CD4-positive, CD25-positive, alpha-beta regulatory T cell (primary cell): ENCODE measurements around the gene VWA5B1. TPM values are rescaled to one million over a fixed set of nuclear protein-coding genes. Genes with fewer than 3 reads are reported as not detected.
"Not testable (repeated sequence)": the region's sequence is repeated elsewhere in the genome, so short reads cannot be mapped to it uniquely, and the experiment has no call there.

Experiments
- ATAC-seq, 2 donors: fragments of 150-1000 bp; cut with Tn5 transposase; one replicate each; pipeline ENCODE4 v1.10.0; 2021; ENCODE audit warnings: low read depth in 2 of 2, moderate number of reproducible peaks in 2 of 2, moderate library complexity in 1 of 2
- DNase-seq, 3 donors: peaks; one replicate each; pipeline versions ENCODE4 v3.0.0 to v3.0.0-alpha.2; 2012 to 2022; ENCODE audit warnings: mixed read lengths in 1 of 3
- H3K27ac ChIP-seq: one replicate; pipeline ENCODE4 v1.7.0; 2013; ENCODE audit warnings: mild to moderate bottlenecking, low read length; ENCODE audit not compliant: insufficient read depth, poor library complexity, severe bottlenecking
- H3K27me3 ChIP-seq: one replicate; pipeline ENCODE4 v1.7.0; 2013; ENCODE audit warnings: low read length; ENCODE audit not compliant: control insufficient read depth, insufficient read depth
- H3K36me3 ChIP-seq: one replicate; pipeline ENCODE4 v1.7.0; 2013; ENCODE audit warnings: mild to moderate bottlenecking, low read length, moderate library complexity; ENCODE audit not compliant: control insufficient read depth, insufficient read depth
- H3K4me1 ChIP-seq: 2 replicates; pipeline ENCODE4 v1.7.0; 2013; ENCODE audit warnings: mild to moderate bottlenecking, low read length; ENCODE audit not compliant: insufficient read depth, control insufficient read depth, poor library complexity, severe bottlenecking
- H3K4me3 ChIP-seq: one replicate; pipeline ENCODE4 v1.7.0; 2013; ENCODE audit warnings: low read depth, mild to moderate bottlenecking, low read length, moderate library complexity
- H3K9me3 ChIP-seq, 2 experiments: 1 replicate in 1 of 2; 2 replicates in 1 of 2; pipeline ENCODE4 v1.7.0; 2013; ENCODE audit warnings: low read length in 2 of 2, mild to moderate bottlenecking in 1 of 2, moderate library complexity in 1 of 2; ENCODE audit not compliant: control insufficient read depth in 2 of 2
- H3K27ac Mint-ChIP-seq, 3 donors: one replicate each; pipeline ENCODE4 v1.8.0; 2020 to 2022; ENCODE audit warnings: mild to moderate bottlenecking in 3 of 3, mixed read lengths in 3 of 3, moderate library complexity in 2 of 3
- H3K27me3 Mint-ChIP-seq: one replicate; pipeline ENCODE4 v1.8.0; 2022; ENCODE audit warnings: mild to moderate bottlenecking, mixed read lengths
- H3K36me3 Mint-ChIP-seq: one replicate; pipeline ENCODE4 v1.8.0; 2020; ENCODE audit warnings: mixed read lengths
- H3K4me1 Mint-ChIP-seq, 4 donors: one replicate each; pipeline ENCODE4 v1.8.0; 2020 to 2022; ENCODE audit warnings: mixed read lengths in 4 of 4, mild to moderate bottlenecking in 1 of 4
- H3K4me3 Mint-ChIP-seq, 4 donors: one replicate each; pipeline ENCODE4 v1.8.0; 2020 to 2022; ENCODE audit warnings: mild to moderate bottlenecking in 4 of 4, mixed read lengths in 4 of 4, moderate library complexity in 3 of 4
- H3K9me3 Mint-ChIP-seq, 7 donors: one replicate each; pipeline ENCODE4 v1.8.0; 2020 to 2022; ENCODE audit warnings: mixed read lengths in 7 of 7, mild to moderate bottlenecking in 3 of 7, moderate library complexity in 2 of 7
- polyA plus RNA-seq, 4 donors: library from polyadenylated mRNA; unstranded; fragments of 300-500 nt; fragmentation: Illumina TruSeq; gene quantifications; one replicate each; pipeline ENCODE4 v1.2.3, GENCODE V29; 2021
- total RNA-seq: library from RNA; stranded (reverse); gene quantifications from one replicate; pipeline ENCODE4 v1.2.3, GENCODE V29; 2022

VWA5B1 gene
- total and polyA plus RNA-seq, 5 donors from 2014 or later, result 0.08 TPM; not detected in 4

- no peaks in the 10 kb centered on the region for H3K4me1 ChIP-seq
- H3K9me3 ChIP-seq, result no peaks in the 10 kb centered on the region
- Mint-ChIP-seq H3K36me3 (peaks cover 4% of the 10 kb centered on the region), H3K27me3 (peaks cover 21% of the 10 kb centered on the region), H3K4me1 (no peaks in the 10 kb centered on the region), H3K9me3 (peaks cover 0 to 13% (median 0%) of the 10 kb centered on the region in 7 donors), H3K4me3 (no peak overlapping the region), H3K27ac (no peak overlapping the region)
- H3K27me3 ChIP-seq, result peaks cover 4% of the 10 kb centered on the region
- ATAC-seq (no peak), DNase-seq (no peak)
- no peaks in the 10 kb centered on the region for H3K36me3 ChIP-seq
- H3K27ac ChIP-seq, result no peak overlapping the region
- H3K4me3 ChIP-seq, result no peak overlapping the region
These were observed 6.6 kb upstream of the VWA5B1 start for GRCh38 chr1:20284046-20284445.

- H3K27me3 ChIP-seq, result peaks cover 4% of the 10 kb centered on the region
- DNase-seq (no peak), ATAC-seq (no peak)
- no peak overlapping the region for H3K4me3 ChIP-seq
- Mint-ChIP-seq H3K36me3 (peaks cover 4% of the 10 kb centered on the region), H3K4me1 (no peaks in the 10 kb centered on the region), H3K9me3 (peaks cover 0 to 13% (median 0%) of the 10 kb centered on the region in 7 donors), H3K27me3 (peaks cover 19% of the 10 kb centered on the region), H3K27ac (no peak overlapping the region), H3K4me3 (no peak overlapping the region)
- no peak overlapping the region for H3K27ac ChIP-seq
- H3K9me3 ChIP-seq, result no peaks in the 10 kb centered on the region
- H3K4me1 ChIP-seq, result no peaks in the 10 kb centered on the region
- no peaks in the 10 kb centered on the region for H3K36me3 ChIP-seq
These were observed 6.0 kb upstream of the VWA5B1 start for GRCh38 chr1:20284625-20285024.

GRCh38 chr1:20285510-20285909, 5.2 kb upstream of the VWA5B1 start:
- H3K4me1 Mint-ChIP-seq, result no peaks in the 10 kb centered on the region
- Histone ChIP-seq H3K4me3 (no peak overlapping the region), H3K27ac (no peak overlapping the region), H3K9me3 (no peaks in the 10 kb centered on the region), H3K27me3 (peaks cover 4% of the 10 kb centered on the region), H3K36me3 (no peaks in the 10 kb centered on the region), H3K4me1 (no peaks in the 10 kb centered on the region)
- peaks cover 23% of the 10 kb centered on the region for H3K27me3 Mint-ChIP-seq
- no peak overlapping the region for H3K4me3 Mint-ChIP-seq
- H3K27ac Mint-ChIP-seq, result no peak overlapping the region
- H3K36me3 Mint-ChIP-seq, result peaks cover 4% of the 10 kb centered on the region
- ATAC-seq (no peak), DNase-seq (no peak)
- H3K9me3 Mint-ChIP-seq, result peaks cover 0 to 13% (median 0%) of the 10 kb centered on the region in 7 donors

- not testable (repeated sequence) for H3K4me3 Mint-ChIP-seq, H3K9me3 ChIP-seq, DNase-seq, H3K27me3 ChIP-seq, H3K36me3 ChIP-seq, H3K4me1 ChIP-seq, H3K4me3 ChIP-seq, H3K27ac Mint-ChIP-seq, ATAC-seq, H3K36me3 Mint-ChIP-seq, H3K27ac ChIP-seq
- peaks cover 0 to 11% (median 0%) of the 10 kb centered on the region in 7 donors for H3K9me3 Mint-ChIP-seq
- H3K4me1 Mint-ChIP-seq, result peaks cover 0 to 14% (median 2%) of the 10 kb centered on the region in 4 donors
- H3K27me3 Mint-ChIP-seq, result peaks cover 36% of the 10 kb centered on the region
These were observed 3.0 kb upstream of the VWA5B1 start for GRCh38 chr1:20287696-20288095.

- DNase-seq (peak in 1 of 3 donors; percentile 1), ATAC-seq (peak in 1 of 2 donors; percentile 28)
- H3K9me3 Mint-ChIP-seq, result peaks cover 0 to 1% (median 0%) of the 10 kb centered on the region in 7 donors
- no peaks in the 10 kb centered on the region for H3K36me3 ChIP-seq
- H3K27me3 Mint-ChIP-seq, result peaks cover 52% of the 10 kb centered on the region
- H3K27me3 ChIP-seq, result no peaks in the 10 kb centered on the region
- no peak overlapping the region for H3K27ac Mint-ChIP-seq
- no peaks in the 10 kb centered on the region for H3K9me3 ChIP-seq
- H3K4me1 ChIP-seq, result no peaks in the 10 kb centered on the region
- H3K27ac ChIP-seq, result no peak overlapping the region
- no peak overlapping the region for H3K4me3 ChIP-seq
- peaks cover 0 to 14% (median 2%) of the 10 kb centered on the region in 4 donors for H3K4me1 Mint-ChIP-seq
- H3K4me3 Mint-ChIP-seq, result peak overlapping the region in 3 of 4 donors; percentile 27 to 72 (median 39)
- H3K36me3 Mint-ChIP-seq, result no peaks in the 10 kb centered on the region
These were observed 990 bp downstream of the VWA5B1 start for GRCh38 chr1:20291645-20292084.

- Mint-ChIP-seq H3K9me3 (no peaks in the 10 kb centered on the region), H3K27ac (no peak overlapping the region), H3K36me3 (no peaks in the 10 kb centered on the region), H3K27me3 (peaks cover 32% of the 10 kb centered on the region), H3K4me1 (no peaks in the 10 kb centered on the region), H3K4me3 (no peak overlapping the region)
- H3K9me3 ChIP-seq, result no peaks in the 10 kb centered on the region
- ATAC-seq, result no peak
- no peak for DNase-seq
- no peak overlapping the region for H3K4me3 ChIP-seq
- H3K27me3 ChIP-seq, result no peaks in the 10 kb centered on the region
- no peaks in the 10 kb centered on the region for H3K4me1 ChIP-seq
- no peaks in the 10 kb centered on the region for H3K36me3 ChIP-seq
- H3K27ac ChIP-seq, result no peak overlapping the region
These were observed 8.0 kb downstream of the VWA5B1 start for GRCh38 chr1:20298626-20299025.

- no peaks in the 10 kb centered on the region for H3K9me3 Mint-ChIP-seq
- Histone ChIP-seq H3K27me3 (no peaks in the 10 kb centered on the region), H3K36me3 (no peaks in the 10 kb centered on the region), H3K9me3 (no peaks in the 10 kb centered on the region), H3K27ac (no peak overlapping the region), H3K4me1 (no peaks in the 10 kb centered on the region), H3K4me3 (no peak overlapping the region)
- no peaks in the 10 kb centered on the region for H3K4me1 Mint-ChIP-seq
- H3K36me3 Mint-ChIP-seq, result no peaks in the 10 kb centered on the region
- ATAC-seq, result no peak
- H3K4me3 Mint-ChIP-seq, result no peak overlapping the region
- no peak for DNase-seq
- peaks cover 20% of the 10 kb centered on the region for H3K27me3 Mint-ChIP-seq
- H3K27ac Mint-ChIP-seq, result no peak overlapping the region
These were observed 10.9 kb downstream of the VWA5B1 start for GRCh38 chr1:20301463-20302107.

- Histone ChIP-seq H3K4me1 (no peaks in the 10 kb centered on the region), H3K9me3 (no peaks in the 10 kb centered on the region), H3K27ac (no peak overlapping the region), H3K4me3 (no peak overlapping the region), H3K27me3 (no peaks in the 10 kb centered on the region), H3K36me3 (no peaks in the 10 kb centered on the region)
- no peaks in the 10 kb centered on the region for H3K36me3 Mint-ChIP-seq
- ATAC-seq (no peak), DNase-seq (no peak)
- no peak overlapping the region for H3K27ac Mint-ChIP-seq
- no peaks in the 10 kb centered on the region for H3K4me1 Mint-ChIP-seq
- H3K9me3 Mint-ChIP-seq, result no peaks in the 10 kb centered on the region
- H3K4me3 Mint-ChIP-seq, result no peak overlapping the region
- peaks cover 20% of the 10 kb centered on the region for H3K27me3 Mint-ChIP-seq
These were observed 11.4 kb downstream of the VWA5B1 start for GRCh38 chr1:20302108-20302471.
